ENCODE measurements around the gene GPX3.

The GPX3 gene

GRCh38 chr5:151034422-151035379 is 14.3 kb downstream of the GPX3 start:
- no peak for FAIRE-seq

- no peak for FAIRE-seq
Measured at GRCh38 chr5:151036556-151036955, 16.2 kb downstream of the GPX3 start.

DNA sequence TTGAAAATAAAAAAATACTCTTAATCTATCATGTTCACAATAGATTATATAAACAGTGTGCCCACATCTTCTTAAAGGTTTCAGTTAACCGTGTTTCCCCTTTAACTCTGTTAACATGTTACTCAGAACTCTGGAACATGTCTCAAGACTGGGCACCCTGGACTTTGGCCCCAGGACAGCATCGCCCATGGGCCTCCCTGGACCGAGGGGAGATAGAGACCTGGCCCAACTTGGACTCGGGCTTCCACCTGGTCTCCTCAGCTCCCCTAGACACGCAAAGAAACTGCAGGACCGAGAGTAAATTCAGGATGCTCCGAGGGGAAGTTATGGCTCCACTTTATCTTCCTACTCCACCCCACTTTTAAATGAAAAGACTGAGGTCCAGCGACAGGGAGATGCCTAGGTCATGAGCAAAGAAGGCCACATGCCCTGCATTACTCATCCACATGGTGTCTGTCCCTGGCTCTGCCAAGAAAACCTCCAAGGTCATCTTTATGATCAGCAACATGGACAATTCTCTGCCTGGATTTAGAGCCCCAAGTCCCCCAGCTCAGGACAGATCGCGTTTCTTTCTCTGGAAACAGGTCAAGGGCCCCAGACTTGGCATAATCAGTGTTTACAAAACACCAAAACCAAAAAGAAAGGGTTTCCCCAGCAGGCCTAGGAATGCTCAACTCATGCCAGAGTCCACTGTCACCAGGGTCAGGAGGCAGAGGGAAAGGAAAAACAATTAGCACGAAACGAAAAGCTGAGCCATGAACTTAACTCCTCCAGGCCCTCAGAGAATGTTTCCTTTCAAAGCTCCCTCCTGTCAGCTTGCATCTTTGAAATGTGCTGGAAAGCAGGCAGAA is 17.4 kb downstream of the GPX3 start:
- no peak for FAIRE-seq

DNA sequence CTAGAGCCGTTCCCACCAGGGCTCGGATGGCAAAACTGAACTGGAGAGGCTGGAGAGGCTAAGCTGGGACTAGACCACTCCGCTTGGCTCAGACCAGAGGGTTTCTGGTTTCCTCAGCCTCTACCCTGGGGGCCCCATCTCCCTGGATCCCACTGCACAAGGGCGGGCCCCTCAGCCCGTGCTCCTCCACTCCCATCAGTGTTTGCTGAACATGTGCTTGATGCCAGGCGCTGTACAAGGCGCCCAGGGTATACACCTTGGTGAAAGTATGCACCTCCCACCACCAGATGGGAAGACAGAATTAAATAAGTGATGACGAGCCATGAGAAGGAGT is 18.0 kb downstream of the GPX3 start:
- FAIRE-seq: no peak

DNA sequence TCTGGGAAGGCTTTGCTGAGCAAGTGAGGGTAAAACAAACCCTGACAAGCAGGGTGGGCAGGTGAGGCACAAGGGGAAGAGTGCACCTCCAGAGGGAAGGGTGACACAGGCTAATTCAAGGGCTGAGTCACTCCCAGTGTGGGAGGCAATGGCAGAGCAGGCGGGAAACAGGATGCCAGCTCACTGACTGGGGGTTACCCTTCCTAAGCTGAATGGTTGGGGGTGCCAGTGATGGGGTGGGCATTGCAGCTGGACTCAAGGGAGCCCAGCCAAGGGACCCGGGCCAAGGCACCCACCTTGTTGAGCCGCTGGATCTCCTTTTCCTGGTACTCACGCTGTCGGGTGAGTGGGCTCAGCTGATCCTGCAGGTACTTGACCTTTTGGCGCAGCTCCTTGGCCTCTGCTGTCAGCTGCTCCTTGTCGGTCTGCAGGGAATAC is 18.4 kb downstream of the GPX3 start:
- no peak for FAIRE-seq

DNA sequence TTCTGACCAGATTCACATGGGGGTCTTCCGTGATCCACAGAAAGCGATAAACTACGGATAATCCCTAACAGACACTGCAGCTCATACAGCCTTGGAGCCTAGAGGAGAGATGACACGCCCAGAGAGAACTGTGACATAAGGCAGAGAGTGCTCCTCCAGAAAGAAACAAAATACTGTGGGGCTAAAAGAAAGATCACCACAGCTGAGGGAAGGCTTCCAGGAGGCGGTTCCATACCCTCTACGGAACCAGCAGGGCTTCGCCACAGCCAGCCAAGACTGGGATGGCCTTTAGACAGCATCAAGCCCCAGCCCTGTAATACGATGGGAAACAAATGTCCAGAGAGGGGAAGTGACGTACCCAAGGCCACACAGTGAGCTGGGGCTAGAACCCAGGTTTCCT is 19.3 kb downstream of the GPX3 start:
- no peak for FAIRE-seq

DNA sequence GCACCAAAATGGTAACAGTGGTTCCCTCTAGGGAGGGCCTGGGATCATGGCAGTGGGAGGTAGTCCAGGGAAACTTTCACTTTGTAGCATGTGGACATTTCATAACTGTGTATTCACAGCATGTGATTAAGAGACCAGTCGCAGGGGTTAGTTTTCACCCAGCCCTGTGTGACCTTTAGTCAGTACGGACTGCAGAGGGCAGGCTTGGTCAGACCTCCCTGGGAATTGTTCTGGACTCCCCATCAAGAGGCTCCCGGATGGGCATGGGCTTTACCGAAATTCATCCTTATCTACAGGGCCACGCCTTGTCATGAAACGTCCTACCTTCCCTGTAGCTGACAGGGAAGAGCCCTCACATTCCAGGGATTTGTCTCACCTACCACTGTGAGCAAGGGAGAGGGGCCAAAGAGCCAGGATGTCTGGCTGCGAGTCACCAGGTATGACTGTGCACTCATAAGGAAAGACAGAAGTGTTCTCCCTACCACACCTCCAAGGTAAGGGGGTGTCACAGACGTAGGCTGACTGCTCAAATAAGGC is 19.9 kb downstream of the GPX3 start:
- no peak for FAIRE-seq

DNA sequence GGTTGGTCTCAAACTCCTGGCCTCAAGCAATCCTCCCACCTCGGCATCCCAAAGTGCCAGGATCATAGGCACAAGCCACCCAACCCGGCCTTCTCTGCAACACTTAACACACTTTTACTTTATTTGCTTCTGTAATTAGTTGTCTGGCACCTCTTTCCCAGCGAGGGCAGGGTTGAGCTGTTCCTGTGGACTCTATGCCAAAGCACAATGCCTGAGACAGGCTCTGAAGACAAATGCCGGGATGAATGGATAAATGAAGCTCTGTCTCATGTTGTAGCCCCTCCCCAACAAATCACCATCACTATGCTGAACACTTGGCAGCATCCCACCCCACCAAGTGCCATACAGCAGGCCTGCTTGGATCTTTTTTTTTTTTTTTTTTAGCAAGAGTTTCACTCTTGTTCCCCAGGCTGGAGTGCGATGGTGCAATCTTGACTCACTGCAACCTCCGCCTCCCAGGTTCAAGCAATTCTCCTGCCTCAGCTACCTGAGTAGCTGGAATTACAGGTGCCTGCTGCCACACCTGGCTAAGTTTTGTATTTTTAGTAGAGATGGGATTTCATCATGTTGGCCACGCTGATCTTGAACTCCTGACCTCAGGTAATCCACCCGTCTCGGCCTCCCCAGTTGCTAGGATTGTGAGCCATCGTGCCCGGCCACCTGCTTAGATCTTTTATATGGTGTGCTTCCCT is 21.3 kb downstream of the GPX3 start:
- FAIRE-seq: no peak

- FAIRE-seq: no peak
Measured at GRCh38 chr5:151042453-151043093, 22.2 kb downstream of the GPX3 start.

DNA sequence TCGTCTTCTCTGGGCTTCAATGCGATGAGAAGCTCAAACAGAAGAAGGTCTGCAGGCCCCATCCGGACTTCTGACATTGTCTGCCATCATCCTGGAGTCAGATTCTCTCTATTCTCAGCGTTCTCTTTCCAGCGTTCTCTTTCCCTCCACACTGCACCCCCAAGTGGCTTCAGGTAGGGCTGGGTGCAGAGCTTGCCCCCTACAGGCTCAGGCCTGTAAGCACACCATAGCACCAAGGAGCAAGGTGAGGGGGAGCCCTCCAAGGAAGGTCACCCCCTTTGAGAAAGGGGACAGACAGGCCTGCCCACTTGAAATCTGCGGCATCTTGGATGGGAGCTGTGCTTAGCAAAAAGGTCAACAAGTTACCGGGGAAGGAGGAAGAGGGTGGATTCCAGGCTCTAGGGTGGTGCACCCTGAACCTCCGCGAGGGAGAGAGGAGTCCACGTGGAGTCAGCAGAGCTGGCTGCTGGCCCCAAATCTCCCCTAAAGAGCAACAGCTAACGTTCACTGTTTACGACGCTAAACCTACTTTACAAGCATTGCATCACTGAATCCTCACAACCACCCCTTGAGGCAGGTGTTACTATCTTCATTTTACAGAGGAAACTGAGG is 27.5 kb downstream of the GPX3 start:
- FAIRE-seq: no peak

DNA sequence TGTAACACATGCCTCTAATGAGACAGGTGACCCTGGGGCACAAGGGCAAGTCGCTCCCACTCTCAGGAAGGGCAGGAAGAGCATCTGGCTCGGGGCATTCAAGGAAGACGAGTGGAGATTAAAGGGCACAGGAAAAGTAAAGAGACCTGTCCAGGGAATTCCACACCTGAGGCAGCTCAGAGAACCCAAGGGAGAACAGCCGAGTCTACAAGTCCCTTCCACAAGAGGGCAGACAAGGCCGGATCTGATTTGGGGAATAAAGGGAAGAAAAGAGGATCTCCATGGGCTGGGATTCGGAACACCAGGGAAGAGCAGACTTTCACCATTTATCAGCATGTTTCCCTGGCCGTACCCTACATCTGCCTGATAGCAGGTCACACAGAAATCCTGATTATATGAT is 28.1 kb downstream of the GPX3 start:
- FAIRE-seq: no peak

DNA sequence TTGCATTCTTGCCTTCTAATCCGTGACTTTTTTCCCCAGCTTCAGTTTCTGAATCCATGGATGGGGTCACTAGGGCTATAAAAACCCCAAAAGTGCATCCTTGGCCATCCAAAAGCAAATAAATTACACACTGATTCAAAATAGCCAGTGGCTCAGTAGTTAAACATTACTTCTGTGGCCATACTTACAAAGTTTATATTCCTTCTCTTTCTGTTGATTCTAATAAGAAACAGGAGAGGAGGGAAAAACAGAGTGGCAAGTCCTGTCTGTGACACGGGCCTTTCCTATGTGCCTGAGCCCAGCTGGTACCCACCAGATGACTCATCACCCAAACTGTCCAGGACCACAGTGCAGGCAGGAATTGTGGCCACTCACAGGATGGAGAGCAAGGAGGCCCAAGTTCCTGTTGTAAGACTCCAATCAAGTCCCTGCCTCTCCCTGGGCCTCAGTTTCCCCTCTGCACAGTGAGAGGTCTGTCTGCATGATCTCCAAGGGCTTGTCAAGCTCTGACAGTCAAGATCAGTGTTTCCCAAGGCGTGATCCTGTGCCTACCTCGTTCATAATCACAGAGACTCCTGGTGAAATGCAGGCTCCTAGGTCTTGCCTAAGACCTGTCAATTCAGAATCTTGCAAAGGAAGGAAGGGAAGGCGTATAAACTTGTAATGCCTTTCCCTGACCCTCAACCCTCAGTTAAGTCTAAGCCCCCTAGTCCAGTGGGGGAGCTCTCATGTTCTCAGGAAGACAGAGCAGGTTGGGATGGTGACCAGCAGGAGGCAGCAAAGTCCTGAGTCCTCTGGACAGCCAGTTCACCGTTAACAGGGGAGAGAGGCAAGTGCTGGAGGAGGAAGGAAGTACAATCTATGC is 30.9 kb downstream of the GPX3 start:
- FAIRE-seq: no peak

DNA sequence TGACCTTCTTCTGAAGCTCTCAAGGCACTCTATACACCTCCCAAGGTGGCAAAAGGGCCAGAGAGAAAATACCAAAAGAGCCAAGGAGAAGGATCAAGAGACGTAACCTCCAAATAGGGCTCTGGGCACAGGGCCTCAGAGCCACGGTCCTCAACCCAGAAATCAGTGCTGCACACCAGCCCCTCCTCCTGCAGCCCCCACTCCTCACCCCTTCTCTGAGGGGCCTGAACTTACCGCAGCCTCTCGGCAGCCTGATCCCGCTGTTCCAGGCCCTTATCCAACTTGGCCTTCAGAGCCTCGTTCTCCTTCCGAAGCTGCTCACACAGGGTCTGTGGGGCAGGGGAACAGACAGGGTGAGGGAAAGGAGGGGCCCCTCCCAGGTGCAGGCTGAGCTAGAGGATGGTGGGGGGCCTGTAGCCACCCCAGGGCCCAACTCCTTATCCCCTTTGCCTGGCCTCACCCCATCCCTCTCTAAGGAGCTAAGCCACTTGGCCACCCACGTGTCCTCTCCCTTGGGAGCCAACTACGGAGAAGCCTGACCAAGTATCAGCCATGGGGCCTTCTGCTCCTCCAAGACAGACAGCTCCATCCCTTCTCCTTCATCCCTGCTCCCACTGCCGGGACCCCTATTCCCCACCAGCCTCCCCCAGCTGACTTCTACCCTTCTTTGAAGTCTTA is 31.7 kb downstream of the GPX3 start:
- no peak for FAIRE-seq

- FAIRE-seq: no peak
Measured at GRCh38 chr5:151052836-151053235, 32.4 kb downstream of the GPX3 start.

DNA sequence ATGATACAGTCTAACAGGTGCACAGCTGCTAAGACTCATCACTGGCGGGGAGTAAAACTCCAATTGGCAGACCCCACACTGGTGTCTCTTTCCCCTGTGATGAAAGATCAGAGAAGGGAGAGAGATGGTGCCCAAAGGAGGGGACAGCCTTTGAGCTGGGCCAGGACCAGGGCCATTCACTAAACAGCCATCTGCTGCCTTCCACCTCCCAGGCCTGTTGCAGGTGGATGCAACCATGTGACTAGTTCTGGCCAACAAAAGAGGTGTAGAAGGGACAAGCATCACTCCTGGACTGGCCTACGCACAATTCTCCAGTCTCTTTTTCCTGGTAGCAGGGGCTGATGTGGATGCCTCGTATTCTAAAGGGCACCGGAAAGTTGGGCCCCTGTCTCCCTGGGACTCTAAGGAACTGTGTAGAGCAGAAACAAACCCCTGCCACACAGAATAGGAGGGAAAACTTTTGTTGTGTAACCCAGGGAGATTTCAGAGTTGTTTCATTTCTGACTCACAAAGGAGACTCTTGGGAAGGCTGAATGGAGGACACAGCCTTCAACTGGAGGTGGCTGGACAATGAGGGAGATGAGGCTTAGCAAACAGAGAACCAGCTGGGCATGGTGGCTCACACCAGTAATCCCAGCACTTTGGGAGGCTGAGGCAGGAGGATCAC is 33.5 kb downstream of the GPX3 start:
- no peak for FAIRE-seq

DNA sequence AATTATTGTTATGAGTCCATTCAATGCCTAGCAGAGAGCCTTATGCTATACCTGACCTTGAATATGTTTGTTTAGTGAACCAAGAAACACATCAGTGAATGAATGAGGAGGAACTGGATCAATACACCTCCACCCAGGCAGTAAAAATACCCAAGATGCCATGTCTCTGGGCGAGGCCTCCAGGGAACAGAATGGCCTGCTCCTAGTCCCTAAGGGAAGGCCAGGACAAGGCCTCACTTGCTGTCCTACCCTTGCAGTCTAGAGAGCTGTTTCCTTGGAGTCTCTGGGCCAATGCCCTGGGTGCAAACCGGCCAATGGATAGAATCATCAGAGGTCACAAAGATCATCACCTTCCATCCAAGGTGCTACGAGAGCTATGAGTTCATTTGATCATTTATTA is 34.3 kb downstream of the GPX3 start:
- no peak for FAIRE-seq

DNA sequence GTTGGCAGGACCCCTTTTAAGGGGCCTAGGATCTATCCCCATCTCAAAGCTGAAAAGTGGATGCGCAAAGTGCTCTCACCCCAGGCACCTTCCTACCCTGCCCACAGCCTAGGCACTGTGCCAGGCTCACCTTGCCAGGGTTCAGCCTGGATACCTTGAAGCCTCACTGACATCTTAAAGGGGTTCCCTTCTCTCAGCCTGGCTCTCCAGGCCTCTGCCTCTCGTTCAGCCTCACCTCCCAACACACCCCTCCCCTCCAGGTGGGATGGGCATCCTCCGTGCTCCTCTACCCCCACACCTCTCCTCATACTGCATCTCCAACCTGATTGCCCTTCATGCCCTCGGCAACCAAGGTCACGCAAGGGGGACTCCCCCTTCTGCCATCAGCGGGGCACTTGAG is 34.9 kb downstream of the GPX3 start:
- no peak for FAIRE-seq

- FAIRE-seq: no peak
Measured at GRCh38 chr5:151056379-151057325, 36.3 kb downstream of the GPX3 start.

DNA sequence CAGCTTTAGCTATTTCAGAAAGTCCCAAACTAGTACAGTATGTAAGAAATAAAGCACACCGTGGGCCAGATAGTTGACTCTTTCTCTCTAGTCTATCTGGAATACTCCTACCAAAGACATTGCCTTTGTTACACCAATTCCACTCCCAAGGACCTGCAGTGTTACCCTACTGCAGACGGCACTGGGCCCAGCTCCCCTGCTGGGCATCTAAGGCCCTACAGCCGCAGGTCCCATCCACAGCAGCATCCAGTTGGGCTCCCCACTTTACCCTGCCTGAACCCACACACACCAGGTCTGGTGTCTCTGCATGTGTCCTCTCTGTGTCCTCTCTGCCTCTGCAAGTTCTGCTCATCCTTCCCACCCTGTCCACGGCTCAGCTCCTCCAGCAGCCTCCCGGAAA is 37.9 kb downstream of the GPX3 start:
- FAIRE-seq: no peak

Measured in islet of Langerhans (tissue), 1 donor.